Measurements from ENCODE around the gene AGBL4. TPM values are rescaled to one million over a fixed set of nuclear protein-coding genes. Genes with fewer than 3 reads are reported as not detected.

The AGBL4 gene
- total RNA-seq, 1 experiment from 2014 or later, result not detected

GRCh38 chr1:48566492-48566891 lies 1457.3 kb downstream of the AGBL4 start:
- H2AFZ ChIP-seq (ENCODE audit: low read depth, low read length, poor library complexity, severe bottlenecking), result no peak overlapping the region
- POLR2A ChIA-PET, result no interaction called here
- BruUV-seq (replicated peaks), result no TSS peak
- CTCF ChIA-PET, result no interaction called here
- RAD21 ChIA-PET (ENCODE audit: low non-redundant PET in 1 of 2, low total read pairs in 2 of 2, uncharacterized antibody in 2 of 2, unreplicated experiment in 2 of 2), result no interaction called here
- H4K20me1 ChIP-seq (ENCODE audit: insufficient read depth), result no peaks in the 10 kb centered on the region
- no peaks in the 10 kb centered on the region for H3K4me1 ChIP-seq (ENCODE audit: control insufficient read depth in 1 of 2, insufficient read depth in 2 of 2, low read length in 2 of 2)
- no peak overlapping the region for H3K27ac ChIP-seq (ENCODE audit: low read depth, low read length)
- no peak overlapping the region for H3K4me3 ChIP-seq (replicated peaks in 1 of 2; ENCODE audit: low read depth in 1 of 2, low read length in 2 of 2)
- DNase-seq (ENCODE audit: low read depth, low spot score), result no peak
- H3K79me2 ChIP-seq (ENCODE audit: insufficient read depth, low read length), result no peaks in the 10 kb centered on the region
- H3K4me2 ChIP-seq (ENCODE audit: low read length), result no peak overlapping the region
- no peak overlapping the region for H3K9ac ChIP-seq (ENCODE audit: low read length)
- no peaks in the 10 kb centered on the region for H3K36me3 ChIP-seq (ENCODE audit: control insufficient read depth in 1 of 2, insufficient read depth in 2 of 2, low read length in 2 of 2)
- intact Hi-C loops (cut with micrococcal nuclease), result no loop called here
- no peaks in the 10 kb centered on the region for H3K9me2 ChIP-seq (ENCODE audit: insufficient read depth)
- TF ChIP-seq SIN3A (IDR thresholded peaks at IDR 0.05; ENCODE audit: low read depth), result no peak
- TF ChIP-seq EZH2 (IDR thresholded peaks at IDR 0.05), result no peak
- ATAC-seq, result no peak
- H3K27me3 ChIP-seq (ENCODE audit: insufficient read depth, low read length), result peaks cover 49% of the 10 kb centered on the region
- H3K9me3 ChIP-seq (ENCODE audit: control insufficient read depth in 1 of 2, insufficient read depth in 1 of 2, low read depth in 1 of 2, low read length in 2 of 2), result no peaks in the 10 kb centered on the region

GRCh38 chr1:48563021-48563420 lies 1460.7 kb downstream of the AGBL4 start:
- RAD21 ChIA-PET (ENCODE audit: low non-redundant PET in 1 of 2, low total read pairs in 2 of 2, uncharacterized antibody in 2 of 2, unreplicated experiment in 2 of 2), result no interaction called here

More at GRCh38 chr1:48563021-48563420, 1460.7 kb downstream of the AGBL4 start:
- Histone ChIP-seq H2AFZ (ENCODE audit: low read depth, low read length, poor library complexity, severe bottlenecking) (no peak overlapping the region), H3K36me3 (ENCODE audit: control insufficient read depth in 1 of 2, insufficient read depth in 2 of 2, low read length in 2 of 2) (no peaks in the 10 kb centered on the region), H4K20me1 (ENCODE audit: insufficient read depth) (no peaks in the 10 kb centered on the region), H3K4me2 (ENCODE audit: low read length) (no peak overlapping the region), H3K9ac (ENCODE audit: low read length) (no peak overlapping the region), H3K4me3 (replicated peaks in 1 of 2; ENCODE audit: low read depth in 1 of 2, low read length in 2 of 2) (no peak overlapping the region), H3K9me2 (ENCODE audit: insufficient read depth) (no peaks in the 10 kb centered on the region), H3K9me3 (ENCODE audit: control insufficient read depth in 1 of 2, insufficient read depth in 1 of 2, low read depth in 1 of 2, low read length in 2 of 2) (no peaks in the 10 kb centered on the region), H3K4me1 (ENCODE audit: control insufficient read depth in 1 of 2, insufficient read depth in 2 of 2, low read length in 2 of 2) (no peaks in the 10 kb centered on the region), H3K79me2 (ENCODE audit: insufficient read depth, low read length) (no peaks in the 10 kb centered on the region), H3K27me3 (ENCODE audit: insufficient read depth, low read length) (peaks cover 49% of the 10 kb centered on the region), H3K27ac (ENCODE audit: low read depth, low read length) (no peak overlapping the region)
- ChIA-PET POLR2A (no interaction called here), CTCF (no interaction called here)
- TF ChIP-seq EZH2 (IDR thresholded peaks at IDR 0.05) (no peak), TCF7L2 (IDR thresholded peaks at IDR 0.05; ENCODE audit: borderline replicate concordance, extremely low read depth, insufficient read depth, insufficient read length) (no peak), SIN3A (IDR thresholded peaks at IDR 0.05; ENCODE audit: low read depth) (no peak), MAX (IDR thresholded peaks at IDR 0.05) (no peak), EZH2phosphoT487 (IDR thresholded peaks at IDR 0.05; ENCODE audit: borderline replicate concordance) (no peak), ELF1 (IDR thresholded peaks at IDR 0.05; ENCODE audit: borderline replicate concordance, low read depth) (no peak), ZFX (IDR thresholded peaks at IDR 0.05) (no peak), REST (IDR thresholded peaks at IDR 0.05; ENCODE audit: low read depth) (no peak), FOSL1 (IDR thresholded peaks at IDR 0.05; ENCODE audit: low read depth) (no peak), POLR2A (IDR thresholded peaks at IDR 0.05; ENCODE audit: borderline replicate concordance, extremely low read depth, insufficient read depth, insufficient read length) (no peak), RAD21 (IDR thresholded peaks at IDR 0.05; ENCODE audit: low read depth) (no peak), JUND (IDR thresholded peaks at IDR 0.05) (no peak), ZBTB33 (IDR thresholded peaks at IDR 0.05; ENCODE audit: extremely low read depth, insufficient replicate concordance, low read length) (no peak)
- ATAC-seq (no peak), DNase-seq (ENCODE audit: low read depth, low spot score) (no peak)
- intact Hi-C loops (cut with micrococcal nuclease), result no loop called here
- no TSS peak for BruUV-seq (replicated peaks)

Measured in HCT116 (cell line).